GM18520 (cell line): ENCODE data around the gene ASTL.

Experiments used
- ATAC-seq: cut with Tn5 transposase; IDR thresholded peaks from one replicate; pipeline ENCODE4 v1.9.1; 2021; ENCODE audit not compliant: unreplicated experiment

The ASTL gene

GRCh38 chr2:96131152-96131812 is 7.0 kb downstream of the ASTL start:
- ATAC-seq, result no peak

GRCh38 chr2:96130483-96130882 is 7.8 kb downstream of the ASTL start:
- no peak for ATAC-seq

- ATAC-seq, result no peak
These were observed 8.7 kb downstream of the ASTL start for GRCh38 chr2:96129528-96130120.

GRCh38 chr2:96128456-96128855 is 9.8 kb downstream of the ASTL start:
- no peak for ATAC-seq

GRCh38 chr2:96124406-96125265 is 13.7 kb downstream of the ASTL start:
- ATAC-seq, result no peak

GRCh38 chr2:96123936-96124335 is 14.4 kb downstream of the ASTL start:
- ATAC-seq, result no peak

GRCh38 chr2:96123290-96123689 is 15.0 kb downstream of the ASTL start:
- no peak for ATAC-seq

- no peak for ATAC-seq
These were observed 15.9 kb downstream of the ASTL start for GRCh38 chr2:96122391-96122790.

- no peak for ATAC-seq
These were observed 16.9 kb downstream of the ASTL start for GRCh38 chr2:96121414-96121813.

GRCh38 chr2:96120991-96121390 is 17.3 kb downstream of the ASTL start:
- ATAC-seq, result no peak

- no peak for ATAC-seq
These were observed 18.1 kb downstream of the ASTL start for GRCh38 chr2:96120091-96120720.

GRCh38 chr2:96119389-96119751 is 18.9 kb downstream of the ASTL start:
- no peak for ATAC-seq

- ATAC-seq, result no peak
These were observed 19.5 kb downstream of the ASTL start for GRCh38 chr2:96118698-96119388.

- ATAC-seq, result no peak
These were observed 20.4 kb downstream of the ASTL start for GRCh38 chr2:96117701-96118588.

- peak; percentile 67 for ATAC-seq
These were observed 21.3 kb downstream of the ASTL start for GRCh38 chr2:96116879-96117533.

GRCh38 chr2:96116424-96116878 is 21.9 kb downstream of the ASTL start, which contains the start of gene ADRA2B:
TSS of gene ADRA2B (minus strand) at chr2:96116571. CDS start at chr2:96116149, 422 bp downstream.
- ATAC-seq, result peak; percentile 28

GRCh38 chr2:96115631-96116423 is 22.5 kb downstream of the ASTL start:
- no peak for ATAC-seq

GRCh38 chr2:96114903-96115581 is 23.3 kb downstream of the ASTL start:
- ATAC-seq, result no peak
